Cardiac fibroblast (primary cell): Measurements from ENCODE around the gene FMN1.
A peak's percentile ranks its signal among the peaks of the same experiment; 100 is the strongest.

Source experiments
- DNase-seq, 2 donors: peaks; one replicate each; pipeline versions ENCODE4 v3.0.0 to v3.0.0-alpha.2; 2010; ENCODE audit warnings: low read depth in 2 of 2
- H3K4me3 ChIP-seq, 2 donors: replicated peaks in 1 of 2; 1 replicate in 1 of 2; 2 replicates in 1 of 2; pipeline ENCODE4 v1.5.1; 2011; ENCODE audit warnings: low read depth in 2 of 2, low read length in 2 of 2, mild to moderate bottlenecking in 2 of 2, moderate library complexity in 1 of 2
- CTCF ChIP-seq: IDR thresholded peaks from one replicate; pipeline ENCODE4 v1.5.1; 2011; ENCODE audit warnings: low read depth, mild to moderate bottlenecking, low read length, inconsistent platforms

FMN1 gene

GRCh38 chr15:33158366-33158765 lies 36.1 kb downstream of the FMN1 start:
- no peak overlapping the region for H3K4me3 ChIP-seq
- TF ChIP-seq CTCF = no peak
- DNase-seq = no peak

- no peak overlapping the region for H3K4me3 ChIP-seq
- DNase-seq = no peak
- no peak for TF ChIP-seq CTCF
Measured at GRCh38 chr15:33157371-33158037, 37.0 kb downstream of the FMN1 start.

GRCh38 chr15:33155691-33156420 lies 38.7 kb downstream of the FMN1 start:
- TF ChIP-seq CTCF = no peak
- DNase-seq = no peak
- H3K4me3 ChIP-seq = no peak overlapping the region

- no peak overlapping the region for H3K4me3 ChIP-seq
- peak; percentile 51 to 68 for DNase-seq
- TF ChIP-seq CTCF = no peak
Measured at GRCh38 chr15:33154351-33155166, 40.0 kb downstream of the FMN1 start.

- H3K4me3 ChIP-seq = no peak overlapping the region
- DNase-seq = no peak
- TF ChIP-seq CTCF = no peak
Measured at GRCh38 chr15:33153548-33153947, 41.0 kb downstream of the FMN1 start.

GRCh38 chr15:33152502-33153109 lies 41.9 kb downstream of the FMN1 start:
- peak; percentile 49 to 54 for DNase-seq
- no peak for TF ChIP-seq CTCF
- H3K4me3 ChIP-seq = no peak overlapping the region
